Measurements from ENCODE around the gene RUVBL2.

The RUVBL2 gene

GRCh38 chr19:48986211-48986610 lies 7.5 kb upstream of the RUVBL2 start:
- intact Hi-C loops (cut with DNase I), result no loop called here
- DNase-seq, result no peak

GRCh38 chr19:48987323-48987722 lies 6.4 kb upstream of the RUVBL2 start:
- DNase-seq, result no peak
- intact Hi-C loops (cut with DNase I), result no loop called here

- DNase-seq, result no peak
- intact Hi-C loops (cut with DNase I), result no loop called here
Measured at GRCh38 chr19:48988286-48988685, 5.4 kb upstream of the RUVBL2 start.

GRCh38 chr19:48988860-48989259 lies 4.8 kb upstream of the RUVBL2 start:
- DNase-seq, result no peak
- intact Hi-C loops (cut with DNase I), result no loop called here

- DNase-seq, result no peak
- intact Hi-C loops (cut with DNase I), result no loop called here
Measured at GRCh38 chr19:48989701-48990291, 3.9 kb upstream of the RUVBL2 start.

DNA sequence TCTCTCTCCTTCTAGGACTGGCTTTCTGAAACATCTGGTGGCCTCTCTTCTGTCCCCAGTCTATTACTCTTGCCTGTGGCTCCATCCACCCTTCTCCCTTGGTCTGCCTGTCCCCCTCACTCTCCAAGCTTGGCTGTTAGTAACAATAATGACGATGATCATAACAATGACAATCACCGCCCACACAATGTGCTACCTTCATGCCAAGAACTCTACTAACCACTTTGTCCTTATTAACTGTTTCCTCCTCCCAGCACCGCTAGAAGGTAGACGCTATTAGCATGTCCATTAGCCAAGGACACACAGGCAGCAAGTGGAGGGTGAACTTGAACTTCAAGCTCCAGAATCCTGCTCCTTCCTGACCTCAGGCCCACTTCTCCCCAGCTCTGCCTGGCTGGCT lies 3.3 kb upstream of the RUVBL2 start:
- intact Hi-C loops (cut with DNase I), result no loop called here

DNA sequence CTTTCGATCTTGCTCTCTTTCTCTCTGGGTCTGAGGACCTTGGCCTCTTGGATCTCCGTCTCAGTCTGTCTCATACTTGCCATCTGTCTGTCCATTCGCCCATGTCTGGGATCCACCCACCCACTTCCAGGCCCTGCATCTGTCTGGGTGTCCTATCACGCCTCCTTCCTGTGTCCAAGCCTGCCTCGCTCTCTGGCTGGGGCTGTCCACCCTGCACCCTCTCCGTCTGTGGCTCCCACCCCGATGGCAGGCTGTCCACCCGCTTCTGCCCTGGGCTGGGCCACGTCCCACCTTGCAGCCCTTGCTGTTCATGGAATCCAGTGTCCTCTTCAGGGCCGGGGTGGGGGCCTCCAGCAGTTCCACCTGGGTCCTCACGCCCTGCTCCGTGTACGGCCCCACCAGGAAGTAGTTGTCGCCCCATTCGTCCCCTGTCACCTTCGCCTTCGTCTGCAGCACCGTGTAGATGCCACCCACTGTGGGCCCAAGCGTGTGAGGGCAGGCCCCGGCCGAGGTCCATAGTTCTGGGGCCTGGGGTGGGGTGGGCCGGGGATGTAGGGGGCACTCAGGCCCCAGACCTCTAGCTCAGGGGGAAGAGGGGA lies 2.6 kb upstream of the RUVBL2 start:
- intact Hi-C loops (cut with DNase I), result no loop called here
- no peak for DNase-seq

More for the DNA sequence above, 3.3 kb upstream of the RUVBL2 start:
- DNase-seq, result no peak

GRCh38 chr19:48991873-48992580 lies 1.7 kb upstream of the RUVBL2 start:
- intact Hi-C loops (cut with DNase I), result no loop called here
- DNase-seq, result peak in 3 of 10 donors; percentile 20 to 73 (median 42)

- intact Hi-C loops (cut with DNase I), result no loop called here
- peak in 2 of 10 donors; percentile 84 to 86 for DNase-seq
Measured at GRCh38 chr19:48992581-48993174, 1.0 kb upstream of the RUVBL2 start.

- intact Hi-C loops (cut with DNase I), result no loop called here
- no peak for DNase-seq
Measured at GRCh38 chr19:48994035-48994386, 324 bp downstream of the RUVBL2 start.

DNA sequence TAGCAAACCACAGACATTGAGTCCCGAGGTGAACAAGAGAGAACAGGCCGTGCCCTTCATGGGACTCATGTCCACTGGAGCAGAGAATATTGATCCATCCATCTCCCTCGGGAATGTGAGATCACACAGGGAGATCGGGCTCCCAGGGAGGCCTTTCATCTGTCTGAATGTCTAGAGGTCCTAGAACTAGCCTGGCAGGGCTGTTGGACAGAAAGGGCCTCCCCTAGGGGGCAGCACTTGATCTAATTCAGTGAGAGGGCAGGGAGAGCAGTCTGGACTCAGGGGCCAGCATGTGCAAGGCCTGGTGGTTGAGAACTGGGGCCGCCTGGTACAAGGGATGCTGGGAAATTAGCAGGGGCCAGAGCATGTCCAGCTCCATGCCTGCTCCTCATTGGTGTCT lies 4.3 kb downstream of the RUVBL2 start:
- peak in 1 of 10 donors; percentile 14 for DNase-seq
- intact Hi-C loops (cut with DNase I), result no loop called here

DNA sequence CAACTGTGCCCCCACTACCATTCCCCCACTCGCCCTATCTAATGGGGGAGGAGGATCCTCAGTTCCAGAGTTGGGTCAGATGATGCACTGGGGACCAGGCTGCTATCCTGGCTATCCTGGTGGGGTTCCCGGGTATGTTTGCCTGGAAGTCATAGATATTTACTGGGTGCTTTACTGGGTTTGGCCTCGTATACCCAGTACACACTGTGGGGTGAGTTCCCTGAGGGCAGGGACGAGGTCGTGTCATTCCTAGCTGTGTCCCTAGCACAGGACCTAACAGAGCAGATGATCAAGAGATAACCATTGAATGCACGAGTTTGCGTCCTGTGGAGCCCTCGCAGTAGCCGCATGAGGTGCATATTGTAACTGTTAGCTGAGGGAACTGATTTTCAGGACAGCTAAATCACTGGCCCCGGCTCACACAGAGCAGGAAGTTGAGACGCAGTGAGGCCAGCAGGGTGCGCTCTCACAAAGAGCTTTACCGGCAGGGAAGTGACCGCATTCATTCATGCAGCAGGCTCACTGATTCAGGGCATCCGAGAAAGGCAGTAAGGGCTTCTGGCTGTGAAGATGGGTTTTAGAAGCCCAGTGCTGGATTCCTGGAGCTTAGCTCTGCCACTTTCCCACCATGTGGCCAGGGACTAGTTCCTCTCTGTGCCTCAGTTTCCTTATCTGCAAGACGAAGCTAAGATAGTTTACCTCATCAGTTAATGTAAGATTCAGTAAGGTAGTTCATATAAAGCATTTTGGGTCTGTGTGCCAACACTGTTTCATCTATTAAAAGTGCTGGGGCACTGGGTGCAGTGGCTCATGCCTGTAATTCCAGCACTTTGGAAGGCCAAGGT lies 6.0 kb downstream of the RUVBL2 start:
- peak in 8 of 10 donors; percentile 29 to 92 (median 52) for DNase-seq
- intact Hi-C loops (cut with DNase I), result no loop called here

DNA sequence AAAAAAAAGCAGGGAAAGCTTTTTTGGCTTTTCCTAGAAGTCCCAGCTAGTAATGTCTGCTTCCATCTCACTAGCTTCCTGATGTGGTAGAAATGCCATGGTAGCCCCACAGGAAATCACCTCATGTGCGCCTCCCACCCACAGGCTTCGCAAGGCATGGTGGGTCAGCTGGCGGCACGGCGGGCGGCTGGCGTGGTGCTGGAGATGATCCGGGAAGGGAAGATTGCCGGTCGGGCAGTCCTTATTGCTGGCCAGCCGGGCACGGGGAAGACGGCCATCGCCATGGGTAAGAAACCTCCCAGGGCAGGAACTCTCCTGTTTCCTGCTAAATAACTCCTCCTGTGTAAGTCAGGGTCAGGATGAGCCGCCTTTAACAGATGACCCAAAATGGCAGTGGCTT lies 10.4 kb downstream of the RUVBL2 start:
- intact Hi-C loops (cut with DNase I), result no loop called here
- DNase-seq, result no peak

GRCh38 chr19:49004964-49005614 lies 11.4 kb downstream of the RUVBL2 start:
- intact Hi-C loops (cut with DNase I), result no loop called here
- DNase-seq, result no peak

DNA sequence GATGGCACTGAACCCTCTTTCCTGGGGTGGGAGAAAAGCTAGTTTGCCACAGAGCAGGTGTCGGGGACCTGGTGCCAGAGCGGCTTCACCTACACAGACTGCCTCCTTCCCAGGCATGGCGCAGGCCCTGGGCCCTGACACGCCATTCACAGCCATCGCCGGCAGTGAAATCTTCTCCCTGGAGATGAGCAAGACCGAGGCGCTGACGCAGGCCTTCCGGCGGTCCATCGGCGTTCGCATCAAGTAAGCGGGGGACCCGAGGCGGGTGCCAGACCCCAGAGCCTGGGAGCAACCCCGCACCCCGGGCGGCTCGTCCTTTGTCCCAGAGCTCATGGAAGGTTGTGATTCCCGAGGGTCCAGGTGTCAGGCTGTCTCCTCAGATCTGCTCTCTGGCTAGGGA lies 13.2 kb downstream of the RUVBL2 start:
- DNase-seq, result no peak
- intact Hi-C loops (cut with DNase I), result no loop called here

- intact Hi-C loops (cut with DNase I), result no loop called here
Measured at GRCh38 chr19:49009828-49010227, 16.1 kb downstream of the RUVBL2 start.

GRCh38 chr19:49010453-49010852 lies 16.8 kb downstream of the RUVBL2 start:
- DNase-seq, result no peak
- intact Hi-C loops (cut with DNase I), result no loop called here

More at GRCh38 chr19:49009828-49010227, 16.1 kb downstream of the RUVBL2 start:
- no peak for DNase-seq

DNA sequence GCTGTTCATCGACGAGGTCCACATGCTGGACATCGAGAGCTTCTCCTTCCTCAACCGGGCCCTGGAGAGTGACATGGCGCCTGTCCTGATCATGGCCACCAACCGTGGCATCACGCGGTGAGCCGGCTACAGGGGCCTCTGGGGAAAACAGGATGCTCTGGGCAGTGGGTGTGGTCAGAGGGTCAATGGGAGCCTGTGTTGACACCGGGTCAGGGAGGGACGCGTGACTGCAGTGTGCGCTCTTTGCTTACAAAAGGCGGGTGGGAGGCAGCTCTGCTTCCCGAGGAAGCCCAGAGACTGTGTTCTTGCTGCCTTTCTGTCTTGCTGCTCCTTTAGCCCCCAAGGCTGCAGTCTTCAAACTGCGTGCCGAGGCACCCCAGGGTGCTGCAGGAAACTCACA lies 17.5 kb downstream of the RUVBL2 start:
- intact Hi-C loops (cut with DNase I), result no loop called here
- no peak for DNase-seq

DNA sequence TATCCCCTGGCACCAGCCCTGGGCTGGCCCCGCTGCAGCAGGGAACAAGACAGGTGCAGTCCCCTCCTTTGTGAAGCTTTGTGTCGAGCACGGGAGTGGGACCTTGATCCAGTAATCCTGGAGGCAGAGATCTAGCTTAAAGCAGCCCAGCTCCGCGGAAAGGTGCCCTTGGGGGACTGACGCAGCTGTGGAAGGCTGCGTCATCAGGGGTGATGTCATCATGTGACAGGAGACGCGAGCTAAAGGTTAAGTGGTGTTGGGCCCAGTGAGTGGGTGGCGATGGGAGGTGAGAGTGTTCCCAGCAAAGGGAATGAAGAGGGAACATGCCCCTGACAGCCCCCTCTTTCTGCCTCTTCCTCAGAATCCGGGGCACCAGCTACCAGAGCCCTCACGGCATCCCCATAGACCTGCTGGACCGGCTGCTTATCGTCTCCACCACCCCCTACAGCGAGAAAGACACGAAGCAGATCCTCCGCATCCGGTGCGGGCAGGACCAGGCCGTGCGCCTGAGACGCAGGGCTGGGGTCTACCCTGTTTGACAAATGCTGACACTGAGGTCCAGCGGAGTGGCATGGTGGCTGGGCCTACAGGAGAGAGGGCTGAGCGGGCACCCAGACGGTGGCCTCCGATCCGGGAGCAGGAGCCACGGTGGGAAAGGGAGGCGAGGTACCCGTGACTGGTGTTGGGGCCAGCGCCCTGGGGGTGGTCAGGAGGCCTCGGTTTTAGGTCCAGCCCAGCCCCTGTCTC lies 20.6 kb downstream of the RUVBL2 start:
- intact Hi-C loops (cut with DNase I), result no loop called here
- DNase-seq, result no peak

DNA sequence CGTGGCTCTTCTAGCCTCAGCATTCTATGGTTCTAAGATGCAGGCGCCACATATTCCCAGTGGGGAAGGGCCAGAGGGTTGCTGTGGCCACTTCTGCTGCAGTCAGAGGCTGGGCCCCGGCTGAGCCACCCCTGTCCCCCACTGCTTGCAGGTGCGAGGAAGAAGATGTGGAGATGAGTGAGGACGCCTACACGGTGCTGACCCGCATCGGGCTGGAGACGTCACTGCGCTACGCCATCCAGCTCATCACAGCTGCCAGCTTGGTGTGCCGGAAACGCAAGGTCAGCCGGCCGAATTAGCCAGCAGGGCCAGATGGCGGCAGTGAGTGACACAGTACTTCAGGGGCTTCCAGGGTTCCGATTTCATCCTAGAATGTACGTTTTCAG lies 21.2 kb downstream of the RUVBL2 start:
- intact Hi-C loops (cut with DNase I), result no loop called here

More for the DNA sequence above, 21.2 kb downstream of the RUVBL2 start:
- DNase-seq, result no peak

All from posterior cingulate gyrus (tissue), 11 donors.